Activated T-helper 17 cell treated with anti-CD3 and anti-CD28 coated beads, Interleukin-2, amount 50 U/mL, for 72 hours (primary cell): Measurements from ENCODE around the gene LY6G5B. TPM values are rescaled to one million over a fixed set of nuclear protein-coding genes. Genes with fewer than 3 reads are reported as not detected.

Experiments
- ATAC-seq: fragments of 150-1000 bp; cut with Tn5 transposase; replicated peaks from 2 replicates; pipeline ENCODE4 v1.10.0; 2021; ENCODE audit warnings: mild to moderate bottlenecking, moderate library complexity
- H3K27ac Mint-ChIP-seq: one replicate; pipeline ENCODE4 v1.8.0; 2022; ENCODE audit warnings: mixed read lengths
- H3K27me3 Mint-ChIP-seq: one replicate; pipeline ENCODE4 v1.8.0; 2022; ENCODE audit warnings: mixed read lengths
- H3K36me3 Mint-ChIP-seq: one replicate; pipeline ENCODE4 v1.8.0; 2022; ENCODE audit warnings: low read depth, mild to moderate bottlenecking, mixed read lengths
- H3K4me1 Mint-ChIP-seq: one replicate; pipeline ENCODE4 v1.8.0; 2022; ENCODE audit warnings: mixed read lengths
- H3K4me3 Mint-ChIP-seq: one replicate; pipeline ENCODE4 v1.8.0; 2022; ENCODE audit warnings: mild to moderate bottlenecking, mixed read lengths
- H3K9me3 Mint-ChIP-seq: one replicate; pipeline ENCODE4 v1.8.0; 2022; ENCODE audit warnings: mixed read lengths
- total RNA-seq, 2 donors: library from RNA; stranded (reverse); gene quantifications; one replicate each; pipeline ENCODE4 v1.2.3, GENCODE V29; 2022

LY6G5B gene
- total RNA-seq, 2 donors from 2014 or later: 25.3 to 28.1 TPM

GRCh38 chr6:31718265-31718664, 48.5 kb downstream of the LY6G5B start:
- no peak for ATAC-seq
- Mint-ChIP-seq H3K36me3 (no peaks in the 10 kb centered on the region), H3K4me3 (no peak overlapping the region), H3K9me3 (no peaks in the 10 kb centered on the region), H3K27ac (peak overlapping the region; percentile 50), H3K27me3 (no peaks in the 10 kb centered on the region), H3K4me1 (peaks cover 5% of the 10 kb centered on the region)

- H3K27me3 Mint-ChIP-seq: no peaks in the 10 kb centered on the region
- no peak for ATAC-seq
- peak overlapping the region; percentile 50 for H3K27ac Mint-ChIP-seq
- H3K36me3 Mint-ChIP-seq: no peaks in the 10 kb centered on the region
- no peak overlapping the region for H3K4me3 Mint-ChIP-seq
- H3K4me1 Mint-ChIP-seq: peaks cover 5% of the 10 kb centered on the region
- H3K9me3 Mint-ChIP-seq: no peaks in the 10 kb centered on the region
Measured at GRCh38 chr6:31719001-31719400, 49.2 kb downstream of the LY6G5B start.

- H3K27ac Mint-ChIP-seq: no peak overlapping the region
Measured at GRCh38 chr6:31720196-31720770, 50.5 kb downstream of the LY6G5B start.

GRCh38 chr6:31721351-31722020, 51.7 kb downstream of the LY6G5B start, which contains the start of gene LY6G6C:
Gene LY6G6C (minus strand): TSS chr6:31721746. CDS start chr6:31721679, 67 bp downstream.
- Mint-ChIP-seq H3K4me1 (peaks cover 15% of the 10 kb centered on the region), H3K27me3 (no peaks in the 10 kb centered on the region), H3K36me3 (no peaks in the 10 kb centered on the region), H3K4me3 (no peak within 1 kb of the TSS), H3K27ac (peak within 1 kb of the TSS; percentile 71), H3K9me3 (no peaks in the 10 kb centered on the region)
- no peak for ATAC-seq

More at GRCh38 chr6:31720196-31720770, 50.5 kb downstream of the LY6G5B start:
- H3K27me3 Mint-ChIP-seq: no peaks in the 10 kb centered on the region
- H3K4me3 Mint-ChIP-seq: no peak overlapping the region
- H3K4me1 Mint-ChIP-seq: peaks cover 5% of the 10 kb centered on the region
- no peaks in the 10 kb centered on the region for H3K9me3 Mint-ChIP-seq
- ATAC-seq: no peak
- H3K36me3 Mint-ChIP-seq: no peaks in the 10 kb centered on the region

- Mint-ChIP-seq H3K4me1 (peaks cover 20% of the 10 kb centered on the region), H3K36me3 (peaks cover 5% of the 10 kb centered on the region), H3K27ac (no peak overlapping the region), H3K9me3 (no peaks in the 10 kb centered on the region), H3K4me3 (no peak overlapping the region), H3K27me3 (no peaks in the 10 kb centered on the region)
- no peak for ATAC-seq
Measured at GRCh38 chr6:31722173-31722572, 52.4 kb downstream of the LY6G5B start.

Other genes with a start within 250 kb of the LY6G5B start
- 10 to 100 TPM; 25.8 to 34.3 TPM for gene MICB, start 171.8 kb upstream of the LY6G5B start, total RNA-seq
- gene MCCD1, start 141.0 kb upstream of the LY6G5B start, total RNA-seq: not detected
- gene DDX39B, start 128.0 kb upstream of the LY6G5B start, total RNA-seq: 100 to 1,000 TPM; 558 to 568 TPM
- 1 to 10 TPM; 2.1 to 2.4 TPM for gene ATP6V1G2, start 123.4 kb upstream of the LY6G5B start, total RNA-seq
- gene NFKBIL1, start 122.4 kb upstream of the LY6G5B start, total RNA-seq: 10 to 100 TPM; 14.1 to 29.8 TPM
- gene LTA, start 97.7 kb upstream of the LY6G5B start, total RNA-seq: 100 to 1,000 TPM; 163 to 567 TPM
- gene TNF, start 94.4 kb upstream of the LY6G5B start, total RNA-seq: 100 to 1,000 TPM in 1 of 2 donors, 10 to 100 TPM in 1; 69.5 to 199 TPM
- 100 to 1,000 TPM; 269 to 395 TPM for gene LTB, start 87.6 kb upstream of the LY6G5B start, total RNA-seq
- 10 to 100 TPM in 1 of 2 donors, 1 to 10 TPM in 1; 8.1 to 28.7 TPM for gene LST1, start 83.7 kb upstream of the LY6G5B start, total RNA-seq
- 10 to 100 TPM; 25.4 to 28.6 TPM for gene NCR3, start 77.0 kb upstream of the LY6G5B start, total RNA-seq
- gene AIF1, start 54.7 kb upstream of the LY6G5B start, total RNA-seq: 10 to 100 TPM in 1 of 2 donors, 1 to 10 TPM in 1; 9.1 to 15.5 TPM
- gene PRRC2A, start 49.3 kb upstream of the LY6G5B start, total RNA-seq: 100 to 1,000 TPM; 226 to 237 TPM
- gene BAG6, start 17.3 kb upstream of the LY6G5B start, total RNA-seq: 100 to 1,000 TPM; 298 to 383 TPM
- gene APOM, start 14.1 kb upstream of the LY6G5B start, total RNA-seq: 1 to 10 TPM in 1 of 2 donors, under 1 TPM in 1; 0.76 to 1.3 TPM
- gene C6orf47, start 9.2 kb upstream of the LY6G5B start, total RNA-seq: 10 to 100 TPM; 16.2 to 21.0 TPM
- gene GPANK1, start 5.0 kb upstream of the LY6G5B start, total RNA-seq: 10 to 100 TPM; 30.1 to 39.0 TPM
- 100 to 1,000 TPM; 204 to 245 TPM for gene CSNK2B, start 3.9 kb upstream of the LY6G5B start, total RNA-seq
- gene LY6G5C, start 11.1 kb downstream of the LY6G5B start, total RNA-seq: 1 to 10 TPM; 2.2 to 5.0 TPM
- gene ABHD16A, start 33.3 kb downstream of the LY6G5B start, total RNA-seq: 10 to 100 TPM; 31.4 to 31.7 TPM
- not detected for gene LY6G6F, start 36.9 kb downstream of the LY6G5B start, total RNA-seq
- gene LY6G6D, start 45.4 kb downstream of the LY6G5B start, total RNA-seq: not detected
- gene LY6G6C, start 51.8 kb downstream of the LY6G5B start, total RNA-seq: under 1 TPM in 1 of 2 donors, not detected in 1; 0.64 TPM
- gene MPIG6B, start 53.4 kb downstream of the LY6G5B start, total RNA-seq: not detected
- 10 to 100 TPM in 1 of 2 donors, 1 to 10 TPM in 1; 9.4 to 23.8 TPM for gene DDAH2, start 59.3 kb downstream of the LY6G5B start, total RNA-seq
- 100 to 1,000 TPM; 406 to 482 TPM for gene CLIC1, start 66.6 kb downstream of the LY6G5B start, total RNA-seq
- gene MSH5, start 70.0 kb downstream of the LY6G5B start, total RNA-seq: 10 to 100 TPM; 78.9 to 82.6 TPM
- 10 to 100 TPM; 12.1 to 18.9 TPM for gene SAPCD1, start 92.7 kb downstream of the LY6G5B start, total RNA-seq
- gene VWA7, start 107.4 kb downstream of the LY6G5B start, total RNA-seq: 1 to 10 TPM; 2.9 to 4.2 TPM
- gene VARS1, start 125.8 kb downstream of the LY6G5B start, total RNA-seq: 100 to 1,000 TPM in 1 of 2 donors, 10 to 100 TPM in 1; 75.3 to 134 TPM
- 100 to 1,000 TPM in 1 of 2 donors, 10 to 100 TPM in 1; 92.5 to 139 TPM for gene LSM2, start 137.0 kb downstream of the LY6G5B start, total RNA-seq
- 1 to 10 TPM; 2.7 to 2.9 TPM for gene HSPA1L, start 145.3 kb downstream of the LY6G5B start, total RNA-seq
- 100 to 1,000 TPM; 124 to 189 TPM for gene HSPA1A, start 145.6 kb downstream of the LY6G5B start, total RNA-seq
- 100 to 1,000 TPM in 1 of 2 donors, 10 to 100 TPM in 1; 78.4 to 118 TPM for gene HSPA1B, start 157.8 kb downstream of the LY6G5B start, total RNA-seq
- gene NEU1, start 192.8 kb downstream of the LY6G5B start, total RNA-seq: 10 to 100 TPM; 19.3 to 22.3 TPM
- under 1 TPM in 1 of 2 donors, not detected in 1; 0.39 TPM for gene SLC44A4, start 209.0 kb downstream of the LY6G5B start, total RNA-seq
- 10 to 100 TPM; 41.2 to 55.3 TPM for gene EHMT2, start 227.7 kb downstream of the LY6G5B start, total RNA-seq
- 1 to 10 TPM; 1.6 to 3.0 TPM for gene ZBTB12, start 232.1 kb downstream of the LY6G5B start, total RNA-seq